Left ventricle myocardium inferior (tissue), 1 donor: ENCODE results near the gene CSNK2A2. TPM values are rescaled to one million over a fixed set of nuclear protein-coding genes. Genes with fewer than 3 reads are reported as not detected.

ENCODE experiments used
- DNase-seq: peaks from one replicate; pipeline ENCODE4 v3.0.0-alpha.2; 2020
- H3K27ac ChIP-seq: fragments of 200-600 bp; replicated peaks from 2 replicates; pipeline ENCODE4 v1.8.0; 2021
- H3K27me3 ChIP-seq: fragments of 200-600 bp; 2 replicates; pipeline ENCODE4 v1.8.0; 2021; ENCODE audit warnings: low read depth
- H3K36me3 ChIP-seq: fragments of 200-600 bp; 2 replicates; pipeline ENCODE4 v1.8.0; 2021
- H3K4me1 ChIP-seq: fragments of 200-600 bp; 2 replicates; pipeline ENCODE4 v1.8.0; 2021
- H3K4me3 ChIP-seq: fragments of 200-600 bp; 2 replicates; pipeline ENCODE4 v1.8.0; 2021; ENCODE audit warnings: mild to moderate bottlenecking, moderate library complexity
- H3K9me3 ChIP-seq: fragments of 200-600 bp; replicated peaks from 2 replicates; pipeline ENCODE4 v1.8.0; 2021
- CTCF ChIP-seq: fragments of 200-600 bp; IDR thresholded peaks from 2 replicates; pipeline ENCODE4 v1.8.0; 2021; ENCODE audit warnings: antibody characterized with exemption, mild to moderate bottlenecking, borderline replicate concordance
- intact Hi-C: fragments of 100-400 bp; cut with micrococcal nuclease; formaldehyde crosslinking; loops from one replicate; pipeline ENCODE4 v1.11.0; 2022
- total RNA-seq: library from RNA; stranded (reverse); fragmentation: NEBNext Ultra II Directional; extraction: Animal tissue kit (Norgen Biotek cat#: 25700); gene quantifications from one replicate; pipeline ENCODE4 v1.2.1, GENCODE V29; 2021
- donor health status: DM: no; HTN: yes; CAD: no; lungs with severe emphysema.

CSNK2A2 gene
- total RNA-seq, 1 donor from 2014 or later = 31.5 TPM

DNA sequence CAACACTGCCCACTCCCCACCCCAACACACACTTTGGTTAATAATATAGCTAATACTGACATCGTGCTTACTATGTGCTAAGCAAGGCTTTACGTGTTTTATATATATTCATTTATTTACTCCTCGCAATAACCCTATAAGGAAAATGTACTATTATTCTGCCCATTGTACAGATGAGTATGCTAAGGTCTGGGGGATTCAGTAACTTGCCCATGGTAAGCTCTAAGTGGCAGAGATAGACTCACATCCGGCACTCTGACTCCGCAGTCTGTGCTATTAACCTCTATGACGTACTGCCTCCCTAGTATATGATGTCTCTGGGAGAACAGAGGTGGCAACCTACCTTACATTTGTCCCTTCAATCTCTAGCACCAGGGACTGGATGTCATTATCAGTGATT lies 81.4 kb downstream of the CSNK2A2 start:
- H3K27ac ChIP-seq = peak overlapping the region; percentile 66
- intact Hi-C loops = no loop called here
- no peaks in the 10 kb centered on the region for H3K9me3 ChIP-seq
- DNase-seq = no peak
- peaks cover 47% of the 10 kb centered on the region for H3K36me3 ChIP-seq
- H3K4me3 ChIP-seq = no peak overlapping the region
- no peak for TF ChIP-seq CTCF
- H3K4me1 ChIP-seq = peaks cover 85% of the 10 kb centered on the region
- no peaks in the 10 kb centered on the region for H3K27me3 ChIP-seq

DNA sequence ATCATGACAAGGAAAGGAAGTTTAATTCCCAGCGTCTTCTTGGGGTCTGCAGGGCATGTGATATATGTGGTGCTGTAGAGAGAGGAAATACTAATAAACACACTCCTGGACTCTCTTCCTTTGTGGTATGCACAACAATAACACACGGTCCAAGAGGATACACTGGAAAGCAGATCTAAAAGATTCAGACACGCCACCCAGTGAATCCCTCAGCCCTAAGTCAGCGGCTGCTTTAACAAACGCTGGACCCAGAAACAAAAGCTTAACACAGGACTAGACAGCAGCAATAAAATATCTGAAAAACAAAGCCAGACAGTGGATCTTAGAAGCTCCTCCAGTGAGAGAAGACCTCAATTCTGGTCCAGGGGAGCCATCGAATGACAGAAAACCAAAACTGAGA lies 81.8 kb downstream of the CSNK2A2 start:
- peaks cover 80% of the 10 kb centered on the region for H3K4me1 ChIP-seq
- H3K27me3 ChIP-seq = no peaks in the 10 kb centered on the region
- H3K36me3 ChIP-seq = peaks cover 47% of the 10 kb centered on the region
- H3K27ac ChIP-seq = peak overlapping the region; percentile 66
- H3K9me3 ChIP-seq = no peaks in the 10 kb centered on the region
- no peak for TF ChIP-seq CTCF
- H3K4me3 ChIP-seq = no peak overlapping the region
- DNase-seq = no peak
- intact Hi-C loops = no loop called here

- Histone ChIP-seq H3K9me3 (no peaks in the 10 kb centered on the region), H3K27me3 (no peaks in the 10 kb centered on the region), H3K36me3 (peaks cover 47% of the 10 kb centered on the region), H3K4me1 (peaks cover 80% of the 10 kb centered on the region), H3K27ac (peak overlapping the region; percentile 66), H3K4me3 (peak overlapping the region; percentile 45)
- no peak for DNase-seq
- no peak for TF ChIP-seq CTCF
- intact Hi-C loops = no loop called here
Measured at GRCh38 chr16:58114827-58115825, 82.8 kb downstream of the CSNK2A2 start.

DNA sequence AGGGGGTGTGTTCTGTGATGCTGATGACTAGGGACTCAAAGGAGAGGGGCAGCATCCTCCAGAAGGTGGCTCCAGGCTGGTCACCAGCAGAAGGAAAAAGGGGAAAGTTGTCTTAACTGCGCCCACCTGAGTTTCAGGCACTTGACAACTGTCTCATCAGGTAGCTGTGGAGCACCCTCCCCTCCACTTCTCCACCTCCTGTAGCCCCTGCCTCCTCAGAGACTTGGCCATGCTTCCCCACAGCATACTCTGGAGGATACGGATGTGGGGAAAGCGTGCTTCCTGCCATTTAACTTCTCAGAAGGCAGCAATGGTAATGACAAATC lies 86.6 kb downstream of the CSNK2A2 start:
- no peaks in the 10 kb centered on the region for H3K9me3 ChIP-seq
- DNase-seq = no peak
- no peaks in the 10 kb centered on the region for H3K27me3 ChIP-seq
- no peak overlapping the region for H3K27ac ChIP-seq
- peaks cover 42% of the 10 kb centered on the region for H3K4me1 ChIP-seq
- intact Hi-C loops = no loop called here
- TF ChIP-seq CTCF = no peak
- peaks cover 43% of the 10 kb centered on the region for H3K36me3 ChIP-seq
- no peak overlapping the region for H3K4me3 ChIP-seq

DNA sequence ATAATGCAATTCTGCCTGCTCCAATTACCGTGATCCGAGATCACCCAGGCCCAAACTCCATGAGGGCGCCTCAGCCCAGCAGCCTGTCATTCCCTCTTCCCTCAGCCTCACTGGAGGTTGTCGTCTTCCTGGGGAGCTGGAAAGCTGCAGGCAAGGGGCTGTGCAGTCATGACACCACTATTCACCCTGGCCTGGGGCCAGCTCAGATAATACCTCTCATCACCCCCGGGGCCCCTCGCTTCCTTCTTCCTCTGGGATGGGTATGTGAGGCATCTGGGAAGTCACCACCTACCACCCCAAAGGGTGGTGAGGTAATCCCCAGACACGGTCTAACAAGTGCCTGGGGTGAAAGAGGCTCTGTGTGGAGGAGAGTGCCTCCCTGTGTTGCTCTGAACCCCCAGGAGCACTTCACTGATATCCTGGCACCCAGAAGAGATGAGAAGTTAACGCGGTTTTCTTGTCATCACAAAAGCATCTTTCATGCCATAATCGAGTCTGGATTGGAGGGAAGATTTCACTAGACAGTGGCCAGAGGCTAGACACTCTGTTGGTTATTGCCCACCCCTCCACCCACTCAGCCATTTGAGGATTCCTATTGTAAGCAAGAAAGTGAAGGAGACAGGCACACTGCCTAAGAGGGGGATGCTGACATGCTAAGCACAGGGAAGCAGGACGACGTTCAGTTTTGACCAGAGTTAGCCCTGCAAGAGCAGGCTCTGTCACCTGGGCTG lies 87.2 kb downstream of the CSNK2A2 start:
- Histone ChIP-seq H3K36me3 (peaks cover 38% of the 10 kb centered on the region), H3K9me3 (no peaks in the 10 kb centered on the region), H3K27me3 (no peaks in the 10 kb centered on the region), H3K27ac (no peak overlapping the region), H3K4me3 (no peak overlapping the region), H3K4me1 (peaks cover 38% of the 10 kb centered on the region)
- no peak for DNase-seq
- intact Hi-C loops = no loop called here
- TF ChIP-seq CTCF = no peak
